ENCODE data around the gene KRTAP1-4. TPM values are rescaled to one million over a fixed set of nuclear protein-coding genes. Genes with fewer than 3 reads are reported as not detected.

Gene KRTAP1-4
- total and polyA plus RNA-seq, 2 of the 8 experiments (the other 6 are each of a cell fraction or from before 2014, with no cell fraction given), result not detected

DNA sequence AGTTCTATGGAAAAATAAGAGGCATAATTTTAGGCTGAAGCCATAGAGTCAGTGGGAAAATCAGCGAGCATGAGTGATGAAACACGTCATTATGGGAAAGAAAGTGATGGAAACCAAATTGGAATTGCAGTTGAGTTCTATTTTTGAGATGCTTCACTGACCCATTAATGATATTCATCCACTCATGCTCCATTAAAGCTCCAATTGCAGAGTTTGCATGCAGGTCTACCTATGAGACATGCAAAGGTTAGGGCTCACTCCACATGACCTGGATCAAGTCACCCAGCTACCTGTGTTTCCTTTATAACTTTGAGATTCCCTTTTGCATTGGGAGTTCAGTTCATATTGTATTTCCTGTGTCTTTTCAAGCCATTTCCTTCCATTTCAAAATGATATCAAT is 43.7 kb upstream of the KRTAP1-4 start:
- H3K27me3 ChIP-seq (replicated peaks in 1 of 4; ENCODE audit: control insufficient read depth in 3 of 4, extremely low read depth in 1 of 4, insufficient read depth in 3 of 4, low read length in 3 of 4), result no peaks in the 10 kb centered on the region
- no peaks in the 10 kb centered on the region for H3K79me2 ChIP-seq (ENCODE audit: control insufficient read depth in 1 of 2, insufficient read depth in 2 of 2, low read length in 2 of 2)
- no peak overlapping the region for H3K27ac ChIP-seq (ENCODE audit: low read depth, low read length)
- no peak overlapping the region for H2BK12ac ChIP-seq (ENCODE audit: low read depth, low read length)
- H4K20me1 ChIP-seq (replicated peaks in 1 of 2; ENCODE audit: control insufficient read depth in 1 of 2, insufficient read depth in 2 of 2, low read length in 2 of 2), result no peaks in the 10 kb centered on the region
- H3K23ac ChIP-seq (ENCODE audit: insufficient read length), result no peak overlapping the region
- no peaks in the 10 kb centered on the region for H3K9me3 ChIP-seq (ENCODE audit: insufficient read depth in 2 of 2, low read depth in 1 of 2, low read length in 1 of 2)
- no peaks in the 10 kb centered on the region for H3K23me2 ChIP-seq (ENCODE audit: low read depth, low read length)
- H4K5ac ChIP-seq (ENCODE audit: insufficient read length, low read depth, low read length), result no peak overlapping the region
- TF ChIP-seq RFX5 (IDR thresholded peaks at IDR 0.05; ENCODE audit: borderline replicate concordance, low read depth, low read length) (no peak), ASH2L (IDR thresholded peaks at IDR 0.05; ENCODE audit: low read length) (no peak), BCL11A (IDR thresholded peaks at IDR 0.05; ENCODE audit: low read depth in 2 of 2, low read length in 2 of 2) (no peak), SRF (IDR thresholded peaks at IDR 0.05; ENCODE audit: low read depth, low read length) (no peak), POU5F1 (IDR thresholded peaks at IDR 0.05; ENCODE audit: low read depth, low read length) (no peak)
- TF ChIP-seq, protein P1, sequence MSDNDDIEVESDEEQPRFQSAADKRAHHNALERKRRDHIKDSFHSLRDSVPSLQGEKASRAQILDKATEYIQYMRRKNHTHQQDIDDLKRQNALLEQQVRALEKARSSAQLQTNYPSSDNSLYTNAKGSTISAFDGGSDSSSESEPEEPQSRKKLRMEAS (IDR thresholded peaks at IDR 0.05), result no peak
- TF ChIP-seq, protein P2, sequence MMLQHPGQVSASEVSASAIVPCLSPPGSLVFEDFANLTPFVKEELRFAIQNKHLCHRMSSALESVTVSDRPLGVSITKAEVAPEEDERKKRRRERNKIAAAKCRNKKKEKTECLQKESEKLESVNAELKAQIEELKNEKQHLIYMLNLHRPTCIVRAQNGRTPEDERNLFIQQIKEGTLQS (IDR thresholded peaks at IDR 0.05; ENCODE audit: insufficient read depth, low read depth, low read length), result no peak
- no peak overlapping the region for H3K4me2 ChIP-seq (ENCODE audit: insufficient read depth in 1 of 2, low read depth in 2 of 2, low read length in 2 of 2)
- H3K4me1 ChIP-seq (replicated peaks in 1 of 4; ENCODE audit: control insufficient read depth in 3 of 4, insufficient read depth in 4 of 4, low read length in 3 of 4), result no peaks in the 10 kb centered on the region
- WGBS, 2 experiments (ENCODE audit: extremely low coverage in 1 of 2, insufficient coverage in 1 of 2, insufficient read length in 1 of 2, insufficient replicate concordance in 2 of 2, low coverage in 1 of 2, low lambda C conversion rate in 2 of 2, missing lambda C conversion rate in 1 of 2), result 90% methylated on average over 2 of the region's 2 CpGs; no CpG with 5 or more reads in 1 of the 2 experiments
- H3K18ac ChIP-seq (ENCODE audit: extremely low read depth, low read length), result no peak overlapping the region
- DNase-seq (ENCODE audit: low read depth in 1 of 2, low spot score in 2 of 2) (no peak), FAIRE-seq (no peak)
- no peak overlapping the region for H2BK120ac ChIP-seq (replicated peaks; ENCODE audit: low read depth, low read length)
- ChIA-PET CTCF (ENCODE audit: partially characterized antibody) (interaction anchor here (1.5 kb wide), 1 partner anchor 164 kb away, joined by 4 read pairs; no protein-coding TSS in a partner anchor), POLR2A (ENCODE audit: partially characterized antibody) (no interaction called here)
- H2BK15ac ChIP-seq (ENCODE audit: low read length), result no peak overlapping the region
- H2AK5ac ChIP-seq (ENCODE audit: low read depth, low read length), result no peak overlapping the region
- no peak overlapping the region for H2BK5ac ChIP-seq (ENCODE audit: low read depth, low read length)
- no peak overlapping the region for H3K56ac ChIP-seq (replicated peaks; ENCODE audit: insufficient read length, low read depth, low read length)
- H3K9ac ChIP-seq (replicated peaks in 1 of 4; ENCODE audit: extremely low read depth in 1 of 4, low read depth in 3 of 4, low read length in 3 of 4), result no peak overlapping the region
- no peak overlapping the region for H3K14ac ChIP-seq (ENCODE audit: insufficient read length)
- H2AFZ ChIP-seq (ENCODE audit: low read length), result no peak overlapping the region
- no peak overlapping the region for H2BK20ac ChIP-seq (ENCODE audit: low read length)
- no peaks in the 10 kb centered on the region for H3K36me3 ChIP-seq (ENCODE audit: control insufficient read depth in 2 of 4, insufficient read depth in 4 of 4, low read length in 3 of 4)
- H4K91ac ChIP-seq (replicated peaks; ENCODE audit: insufficient read length, low read length), result no peak overlapping the region
- no peak overlapping the region for H4K8ac ChIP-seq (ENCODE audit: extremely low read depth, insufficient read depth, low read length)
- no peaks in the 10 kb centered on the region for H3K79me1 ChIP-seq (ENCODE audit: low read depth, low read length)
- no peak overlapping the region for H3K4me3 ChIP-seq (ENCODE audit: extremely low read depth in 1 of 4, insufficient read depth in 2 of 4, low read depth in 3 of 4, low read length in 4 of 4)
- no peak overlapping the region for H3K4ac ChIP-seq (replicated peaks; ENCODE audit: insufficient read length, low read depth, low read length)

Data from H1 (cell line).